ENCODE data around the gene TMEM61.
"Not testable (repeated sequence)": the region's sequence is repeated elsewhere in the genome, so short reads cannot be mapped to it uniquely, and the experiment has no call there.

The TMEM61 gene

GRCh38 chr1:54962612-54963395 lies 17.6 kb upstream of the TMEM61 start:
- no peak for DNase-seq

DNA sequence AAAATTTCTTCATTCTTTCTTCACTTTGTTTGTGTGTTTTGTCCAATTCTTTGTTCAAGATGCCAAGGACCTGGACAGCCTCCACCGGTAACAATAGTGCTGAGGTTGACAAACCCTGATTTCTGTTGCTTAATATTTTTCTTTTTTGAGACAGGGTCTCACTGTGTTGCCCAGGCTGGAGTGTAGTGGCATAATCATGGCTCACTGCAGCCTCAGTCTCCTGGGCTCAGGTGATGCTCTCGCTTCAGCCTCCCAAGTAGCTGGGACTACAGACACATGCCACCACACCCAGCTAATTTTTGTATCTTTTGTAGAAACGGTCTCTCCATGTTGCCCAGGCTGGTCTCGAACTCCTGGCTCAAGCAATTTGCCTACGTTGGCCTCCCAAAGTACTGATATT lies 16.6 kb upstream of the TMEM61 start:
- not testable (repeated sequence) for DNase-seq

GRCh38 chr1:54965624-54966340 lies 14.6 kb upstream of the TMEM61 start:
- no peak for DNase-seq

DNA sequence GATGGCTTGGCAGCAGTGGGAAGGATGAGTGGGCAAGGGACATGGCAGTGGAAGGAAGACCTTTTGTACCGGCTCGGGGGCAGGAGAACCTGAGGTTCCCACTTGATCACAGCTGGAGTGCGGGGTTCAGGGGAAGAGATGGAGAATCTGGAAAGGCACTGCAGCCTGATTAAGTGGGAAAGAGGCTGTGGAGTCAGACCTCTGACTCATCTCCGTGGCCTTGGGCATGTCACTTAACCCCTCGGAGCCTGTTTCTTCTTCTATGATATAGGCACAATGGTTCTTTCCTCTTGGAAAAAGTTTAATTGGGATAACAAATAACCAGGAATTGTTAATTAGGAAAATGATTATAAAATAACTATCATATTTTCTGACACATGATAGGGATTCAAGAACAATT lies 13.1 kb upstream of the TMEM61 start:
- DNase-seq: no peak

DNA sequence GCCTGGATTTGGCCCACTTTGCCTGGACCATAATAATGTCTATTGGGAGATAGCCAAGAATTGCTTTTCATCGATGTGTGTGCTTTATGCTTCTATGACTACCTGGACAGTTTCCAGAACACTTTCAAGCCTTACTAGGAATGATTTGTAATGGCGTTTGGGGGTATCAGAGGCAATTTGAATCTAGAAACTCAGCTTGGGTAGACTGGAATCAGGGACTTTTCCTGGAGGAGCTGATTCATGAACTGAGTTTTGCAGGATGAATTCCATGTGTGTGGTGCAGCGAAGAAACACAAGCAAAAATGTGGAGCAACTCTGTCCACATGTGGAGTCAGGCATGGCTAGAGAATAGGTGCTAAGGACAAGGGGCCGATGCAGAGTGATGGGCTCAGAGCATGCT lies 11.9 kb upstream of the TMEM61 start:
- DNase-seq: no peak

DNA sequence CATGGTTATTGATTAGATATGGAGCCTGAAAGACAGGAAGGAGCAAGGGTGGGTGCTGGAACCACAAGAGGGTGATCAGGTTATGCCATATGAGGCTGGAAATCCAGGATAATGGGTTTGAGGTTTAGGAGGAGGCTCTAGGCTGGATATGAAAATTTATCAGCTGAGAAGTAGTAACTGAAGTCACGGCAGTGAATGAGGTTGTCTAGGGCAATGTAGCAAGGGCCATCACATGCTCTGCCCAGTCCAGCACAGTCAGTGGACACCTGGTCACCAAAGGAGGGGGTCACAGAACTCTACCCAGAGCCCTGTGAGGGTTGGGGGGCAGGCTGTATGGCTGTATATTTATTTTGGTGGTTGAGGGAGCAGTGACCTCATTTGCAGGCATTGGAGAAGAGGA lies 10.5 kb upstream of the TMEM61 start:
- no peak for DNase-seq

DNA sequence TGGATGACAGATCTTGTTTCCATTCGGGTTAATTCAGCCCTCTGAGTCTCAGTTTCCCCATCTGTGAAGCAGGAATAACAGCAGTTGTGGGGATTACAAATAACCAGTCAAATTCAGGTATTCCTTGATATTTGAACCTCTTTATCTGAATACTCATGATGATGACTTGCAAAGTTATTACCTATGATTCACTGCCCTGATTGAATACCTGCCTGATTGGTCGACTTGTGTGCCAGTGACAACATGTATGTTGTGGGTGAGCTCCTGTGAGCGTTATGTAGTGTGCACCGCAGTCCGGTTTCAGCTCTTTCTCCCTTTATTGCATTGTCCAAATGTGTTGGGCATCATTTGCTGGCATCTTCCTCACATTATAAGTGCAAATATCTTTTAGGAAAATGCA lies 9.5 kb upstream of the TMEM61 start:
- no peak for DNase-seq

- DNase-seq: no peak
Observed at GRCh38 chr1:54971317-54971791, 9.1 kb upstream of the TMEM61 start.

- no peak for DNase-seq
Observed at GRCh38 chr1:54972436-54972835, 8.0 kb upstream of the TMEM61 start.

DNA sequence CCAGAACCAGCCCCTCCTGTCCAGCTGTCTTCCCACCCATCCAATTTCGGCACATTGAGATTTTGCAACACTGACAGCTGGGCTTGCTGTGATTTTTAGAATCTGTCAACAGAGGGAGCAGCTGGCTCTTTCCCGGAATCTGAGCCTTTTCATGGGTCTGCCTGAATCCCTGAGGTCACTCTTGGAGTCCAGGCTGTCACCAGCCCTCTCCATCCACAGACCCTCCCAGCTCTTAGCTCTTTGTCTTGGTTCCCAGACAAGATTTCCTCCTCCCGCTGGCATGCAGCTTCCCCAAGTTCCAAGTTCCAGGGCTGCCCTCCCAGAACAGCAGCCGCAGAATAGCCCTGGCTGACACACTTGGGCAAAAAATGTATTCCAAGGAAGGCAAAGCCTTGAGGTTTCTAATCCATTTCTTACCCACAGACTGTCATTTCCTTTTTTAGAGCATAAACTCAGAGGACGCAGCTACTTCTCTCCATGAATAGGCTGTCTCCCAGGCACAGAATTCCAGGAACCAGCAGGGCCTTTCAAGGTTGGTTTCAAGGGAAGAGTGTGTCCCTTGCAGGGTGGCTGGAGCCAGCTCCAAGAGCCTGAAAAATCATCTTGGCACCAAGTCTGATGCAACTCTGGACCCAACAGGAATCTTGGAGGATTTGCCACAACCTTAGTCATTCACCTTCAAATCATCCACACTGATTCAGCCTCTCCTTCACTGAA lies 7.1 kb upstream of the TMEM61 start:
- no peak for DNase-seq

DNA sequence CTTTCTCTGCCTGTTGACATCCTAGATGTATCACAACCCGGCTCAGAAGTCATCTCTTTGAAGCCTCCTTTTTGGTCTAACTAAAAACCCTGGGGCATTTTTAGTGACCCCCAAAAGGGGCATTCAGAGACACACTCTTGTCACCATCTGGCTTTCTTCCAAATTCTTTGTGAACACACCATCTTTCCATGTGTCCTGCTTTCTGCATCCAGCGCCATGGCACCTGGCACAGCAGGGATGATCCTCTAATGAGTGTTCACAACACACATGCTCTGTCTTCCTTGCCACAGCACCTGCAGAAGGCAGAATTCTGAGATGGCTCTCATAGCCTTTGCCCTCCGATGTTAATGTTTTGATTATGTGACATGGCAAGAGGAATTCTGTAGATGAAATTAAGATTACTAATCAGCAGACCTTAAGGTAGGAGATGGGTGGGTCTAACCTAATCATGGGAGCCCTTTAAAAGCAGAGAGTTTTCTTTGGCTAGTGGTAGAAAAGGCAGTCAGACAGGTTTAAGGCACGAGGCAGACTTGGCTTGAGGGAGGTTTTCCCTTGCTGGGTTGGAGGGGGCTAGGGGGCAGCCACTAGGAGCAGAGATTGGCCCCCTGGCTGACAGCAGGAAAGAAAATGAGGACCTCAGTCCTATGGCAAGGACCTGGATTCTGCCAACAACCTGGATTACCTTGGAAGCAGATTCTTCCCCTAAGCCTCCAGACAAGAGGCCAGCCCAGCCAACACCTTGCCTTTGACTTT lies 4.9 kb upstream of the TMEM61 start:
- DNase-seq: no peak

DNA sequence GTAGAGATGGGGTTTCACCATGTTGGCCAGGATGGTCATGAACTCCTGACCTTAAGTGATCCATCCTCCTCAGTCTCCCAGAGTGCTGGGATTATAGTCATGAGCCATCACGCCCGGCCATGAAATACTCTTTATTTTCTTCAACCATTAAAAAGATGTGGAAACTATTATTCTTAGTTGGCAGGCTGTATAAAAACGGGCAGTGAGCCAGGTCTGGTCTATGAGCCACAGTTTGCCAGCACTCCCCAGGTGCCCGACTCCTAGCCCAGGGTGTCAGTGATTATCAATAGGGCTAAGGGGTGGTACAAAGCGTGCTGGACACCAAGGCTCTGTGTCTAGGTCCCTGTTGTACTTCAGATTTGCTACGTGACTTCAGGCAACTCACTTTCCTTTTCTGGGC lies 3.7 kb upstream of the TMEM61 start:
- DNase-seq: no peak

GRCh38 chr1:54977533-54978297 lies 2.7 kb upstream of the TMEM61 start:
- DNase-seq: no peak

DNA sequence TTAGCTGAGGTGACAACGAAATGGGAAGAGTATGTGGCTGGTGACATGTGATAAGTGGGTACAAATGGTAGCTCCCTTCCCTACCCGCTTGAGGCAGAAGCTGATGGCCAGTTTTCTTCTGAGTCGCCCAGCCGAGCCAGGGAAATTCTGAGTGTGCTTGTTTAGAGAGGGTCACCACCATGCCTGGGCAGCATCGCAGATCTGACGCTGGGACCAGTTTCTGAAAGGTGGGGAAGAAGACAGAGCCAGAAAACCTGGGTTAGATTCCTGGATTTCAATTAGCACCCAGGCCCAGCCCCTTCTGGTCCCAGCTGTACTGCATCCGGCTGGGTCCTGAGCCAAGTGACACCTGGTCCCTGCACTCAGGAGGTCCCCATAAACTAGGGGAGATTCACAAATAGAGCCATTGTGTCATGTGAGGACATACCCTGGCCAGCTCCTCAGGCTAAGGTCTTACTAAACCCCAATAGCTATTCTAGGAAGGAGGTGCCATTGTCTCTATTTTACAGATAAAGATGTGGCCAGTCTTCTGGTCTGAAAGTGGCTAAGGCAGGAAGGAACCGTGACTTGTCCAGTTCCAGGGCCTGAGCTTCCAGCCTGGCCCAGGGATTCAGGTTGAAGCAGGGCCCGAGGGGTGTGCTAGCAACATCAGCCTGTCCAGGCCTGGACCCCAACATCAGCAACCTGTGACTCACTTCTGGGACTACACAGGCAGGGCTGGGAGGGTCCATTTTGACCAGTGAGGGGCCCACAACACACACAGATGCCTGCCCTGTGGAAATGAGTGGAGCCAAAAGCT lies 1.7 kb upstream of the TMEM61 start:
- DNase-seq: no peak

- DNase-seq: no peak
Observed at GRCh38 chr1:54979327-54979891, 1.0 kb upstream of the TMEM61 start.

DNA sequence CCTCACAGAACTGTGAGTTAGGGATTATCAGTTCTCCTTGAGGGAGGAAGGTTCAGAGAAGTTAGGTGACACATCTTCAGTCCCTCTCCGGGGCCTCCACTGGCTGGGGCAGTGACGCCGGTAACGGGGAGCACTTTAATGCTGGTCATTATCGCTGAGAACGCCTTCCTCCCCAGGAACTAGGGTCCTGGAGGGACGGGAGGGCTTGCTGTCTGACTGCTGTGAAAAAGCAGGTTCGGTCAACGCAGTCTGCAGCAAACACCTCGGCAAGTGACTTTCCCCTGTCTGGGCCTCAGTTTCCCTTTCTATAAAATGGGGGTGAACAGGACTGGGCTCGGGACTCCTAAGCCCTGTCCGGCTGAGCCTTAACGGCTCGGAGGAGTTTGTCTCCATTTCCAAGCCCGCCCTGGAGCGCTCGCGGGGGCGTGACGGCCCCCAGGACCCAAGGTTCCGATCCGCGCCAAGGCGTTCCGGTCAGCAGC lies 341 bp upstream of the TMEM61 start:
- DNase-seq: no peak

- no peak for DNase-seq
Observed at GRCh38 chr1:54981466-54981865, 1.0 kb downstream of the TMEM61 start.

GRCh38 chr1:54982739-54983138 lies 2.3 kb downstream of the TMEM61 start:
- DNase-seq: no peak

DNA sequence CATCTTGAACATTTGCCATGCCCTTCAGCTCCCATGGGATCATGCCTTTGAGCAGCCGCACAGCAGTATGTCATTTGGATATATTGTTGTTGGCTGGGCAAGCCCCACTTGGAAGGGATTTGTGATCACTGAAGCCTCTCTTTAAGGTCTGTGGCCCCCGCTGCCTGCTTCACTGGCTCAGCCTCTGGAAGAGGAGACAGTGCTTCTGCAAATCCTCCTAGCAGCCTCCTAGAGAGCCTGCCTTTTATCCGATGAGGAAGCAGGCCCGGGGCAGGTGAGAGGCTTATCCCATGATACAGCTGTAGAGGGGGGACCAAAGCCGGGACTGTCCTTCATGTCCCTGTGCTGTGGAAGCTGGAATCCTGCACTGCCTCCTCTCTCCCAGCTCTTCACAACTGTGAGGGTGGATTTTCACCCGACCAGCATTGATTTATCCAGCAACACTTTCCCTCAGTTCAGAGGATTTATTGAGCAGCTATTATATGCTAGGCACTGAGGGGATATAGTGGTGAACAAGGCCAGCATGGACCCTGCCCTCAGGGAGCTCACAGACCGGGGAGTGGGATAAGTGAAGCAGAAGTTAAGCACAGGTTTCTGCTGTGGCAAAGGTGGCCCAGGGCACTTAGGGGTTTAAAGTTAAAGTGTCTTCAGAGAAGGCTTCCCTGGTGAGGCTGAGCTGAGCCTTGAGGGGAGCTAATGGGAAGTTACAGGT lies 3.9 kb downstream of the TMEM61 start:
- no peak for DNase-seq

DNA sequence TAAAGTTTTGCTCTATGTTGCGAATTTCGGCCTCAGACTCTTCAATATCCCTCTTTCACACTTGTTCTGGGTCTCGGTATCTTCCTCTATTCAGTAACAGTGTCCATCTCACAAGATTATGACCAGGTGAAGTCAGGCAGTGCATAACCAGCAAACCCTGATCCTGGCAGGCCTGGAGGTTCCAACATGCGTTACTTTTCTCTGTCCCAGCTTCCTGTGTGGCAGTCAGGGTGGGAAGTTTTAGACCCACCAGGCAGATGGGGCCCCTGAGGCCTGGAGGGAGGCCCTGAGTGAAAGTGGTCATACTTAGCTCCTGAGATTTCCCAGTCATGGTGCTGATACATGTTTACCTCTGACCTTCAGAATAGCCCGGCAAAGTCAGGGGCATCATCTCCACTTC lies 5.1 kb downstream of the TMEM61 start:
- no peak for DNase-seq

All from activated CD4-positive, alpha-beta T cell treated with anti-CD3 and anti-CD28 coated beads for 1 hour (primary cell).